Astrocyte (in vitro differentiated cells and primary cell): ENCODE data around the gene FBXL12.

ENCODE experiments used
- EZH2 ChIP-seq: IDR thresholded peaks from 2 replicates; pipeline ENCODE4 v1.6.1; 2012; ENCODE audit warnings: mild to moderate bottlenecking, low read length, inconsistent platforms; ENCODE audit not compliant: insufficient read depth
- TF ChIP-seq, protein P1 (sequence below): IDR thresholded peaks from 2 replicates; pipeline ENCODE4 v1.5.1; 2011; ENCODE audit warnings: low read depth, mild to moderate bottlenecking, inconsistent platforms, low read length, moderate library complexity; ENCODE audit not compliant: insufficient read depth

- TF ChIP-seq, protein P1, sequence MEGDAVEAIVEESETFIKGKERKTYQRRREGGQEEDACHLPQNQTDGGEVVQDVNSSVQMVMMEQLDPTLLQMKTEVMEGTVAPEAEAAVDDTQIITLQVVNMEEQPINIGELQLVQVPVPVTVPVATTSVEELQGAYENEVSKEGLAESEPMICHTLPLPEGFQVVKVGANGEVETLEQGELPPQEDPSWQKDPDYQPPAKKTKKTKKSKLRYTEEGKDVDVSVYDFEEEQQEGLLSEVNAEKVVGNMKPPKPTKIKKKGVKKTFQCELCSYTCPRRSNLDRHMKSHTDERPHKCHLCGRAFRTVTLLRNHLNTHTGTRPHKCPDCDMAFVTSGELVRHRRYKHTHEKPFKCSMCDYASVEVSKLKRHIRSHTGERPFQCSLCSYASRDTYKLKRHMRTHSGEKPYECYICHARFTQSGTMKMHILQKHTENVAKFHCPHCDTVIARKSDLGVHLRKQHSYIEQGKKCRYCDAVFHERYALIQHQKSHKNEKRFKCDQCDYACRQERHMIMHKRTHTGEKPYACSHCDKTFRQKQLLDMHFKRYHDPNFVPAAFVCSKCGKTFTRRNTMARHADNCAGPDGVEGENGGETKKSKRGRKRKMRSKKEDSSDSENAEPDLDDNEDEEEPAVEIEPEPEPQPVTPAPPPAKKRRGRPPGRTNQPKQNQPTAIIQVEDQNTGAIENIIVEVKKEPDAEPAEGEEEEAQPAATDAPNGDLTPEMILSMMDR: no peak
- no peak for TF ChIP-seq EZH2
Measured at GRCh38 chr19:9768175-9769112, 50.4 kb downstream of the FBXL12 start, which contains the start of gene ZNF846.
